Measurements from ENCODE around the gene TPSAB1. TPM values are rescaled to one million over a fixed set of nuclear protein-coding genes. Genes with fewer than 3 reads are reported as not detected.

Gene TPSAB1
- total RNA-seq, 4 donors from 2014 or later: 23.8 to 130 (median 59.4) TPM

GRCh38 chr16:1200014-1200627, 40.4 kb upstream of the TPSAB1 start:
- Histone ChIP-seq H3K4me1 (no peaks in the 10 kb centered on the region), H3K9me3 (no peaks in the 10 kb centered on the region), H3K36me3 (peaks cover 0 to 11% (median 0%) of the 10 kb centered on the region in 3 donors), H3K4me3 (no peak overlapping the region), H3K27me3 (no peaks in the 10 kb centered on the region), H3K27ac (no peak overlapping the region)
- no peak for DNase-seq
- no peak for TF ChIP-seq CTCF (IDR thresholded peaks at IDR 0.05)

DNA sequence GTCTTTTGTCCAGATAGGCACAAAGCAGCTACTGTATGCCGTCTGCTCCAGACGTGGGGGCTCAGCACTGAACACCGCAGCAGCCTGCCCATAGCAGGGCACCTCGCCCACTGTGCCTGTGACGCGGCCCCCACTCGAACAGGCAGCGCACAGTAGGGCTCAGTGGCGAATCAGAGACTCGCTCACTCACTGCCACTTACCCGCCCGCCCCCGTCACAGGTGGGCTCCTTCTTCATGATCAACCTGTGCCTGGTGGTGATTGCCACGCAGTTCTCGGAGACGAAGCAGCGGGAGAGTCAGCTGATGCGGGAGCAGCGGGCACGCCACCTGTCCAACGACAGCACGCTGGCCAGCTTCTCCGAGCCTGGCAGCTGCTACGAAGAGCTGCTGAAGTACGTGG, 39.1 kb upstream of the TPSAB1 start:
- Histone ChIP-seq H3K4me3 (no peak overlapping the region), H3K27me3 (no peaks in the 10 kb centered on the region), H3K9me3 (no peaks in the 10 kb centered on the region), H3K27ac (no peak overlapping the region), H3K4me1 (no peaks in the 10 kb centered on the region), H3K36me3 (peaks cover 0 to 11% (median 0%) of the 10 kb centered on the region in 3 donors)
- TF ChIP-seq POLR2A (IDR thresholded peaks at IDR 0.05): no peak
- no peak for TF ChIP-seq CTCF (IDR thresholded peaks at IDR 0.05)
- no peak for DNase-seq

DNA sequence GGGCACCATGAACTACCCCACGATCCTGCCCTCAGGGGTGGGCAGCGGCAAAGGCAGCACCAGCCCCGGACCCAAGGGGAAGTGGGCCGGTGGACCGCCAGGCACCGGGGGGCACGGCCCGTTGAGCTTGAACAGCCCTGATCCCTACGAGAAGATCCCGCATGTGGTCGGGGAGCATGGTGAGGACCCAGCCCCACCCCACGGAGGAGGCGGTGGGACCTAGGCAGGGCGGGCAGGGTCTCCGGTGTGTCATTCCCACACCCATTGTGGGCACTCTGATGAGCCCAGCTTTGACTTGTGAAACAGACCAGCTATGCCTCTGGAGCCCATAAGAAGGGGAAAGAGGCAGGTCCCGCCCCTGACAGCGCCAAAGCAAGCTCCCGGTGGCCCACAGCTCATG, 38.2 kb upstream of the TPSAB1 start:
- Histone ChIP-seq H3K27me3 (no peaks in the 10 kb centered on the region), H3K27ac (no peak overlapping the region), H3K4me1 (no peaks in the 10 kb centered on the region), H3K4me3 (no peak overlapping the region), H3K36me3 (peaks cover 0 to 11% (median 0%) of the 10 kb centered on the region in 3 donors), H3K9me3 (no peaks in the 10 kb centered on the region)
- DNase-seq: no peak
- TF ChIP-seq CTCF (IDR thresholded peaks at IDR 0.05) (no peak), POLR2A (IDR thresholded peaks at IDR 0.05) (no peak)

DNA sequence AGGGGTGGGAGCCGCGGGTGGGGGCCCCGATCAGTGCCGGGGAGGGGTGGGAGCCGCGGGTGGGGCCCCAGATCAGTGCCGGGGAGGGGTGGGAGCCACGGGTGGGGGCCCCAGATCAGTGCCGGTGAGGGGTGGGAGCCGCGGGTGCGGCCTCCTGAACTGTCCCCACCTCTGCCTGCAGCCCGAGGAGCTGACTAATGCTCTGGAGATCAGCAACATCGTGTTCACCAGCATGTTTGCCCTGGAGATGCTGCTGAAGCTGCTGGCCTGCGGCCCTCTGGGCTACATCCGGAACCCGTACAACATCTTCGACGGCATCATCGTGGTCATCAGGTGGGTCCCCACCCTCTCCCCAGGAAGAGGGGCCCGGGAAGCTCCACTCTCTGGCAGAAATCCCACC, 35.6 kb upstream of the TPSAB1 start:
- TF ChIP-seq POLR2A (IDR thresholded peaks at IDR 0.05): no peak
- TF ChIP-seq CTCF (IDR thresholded peaks at IDR 0.05): no peak
- Histone ChIP-seq H3K27me3 (no peaks in the 10 kb centered on the region), H3K4me1 (no peaks in the 10 kb centered on the region), H3K9me3 (no peaks in the 10 kb centered on the region), H3K27ac (no peak overlapping the region), H3K4me3 (no peak overlapping the region), H3K36me3 (peaks cover 0 to 18% (median 0%) of the 10 kb centered on the region in 3 donors)
- DNase-seq: no peak

DNA sequence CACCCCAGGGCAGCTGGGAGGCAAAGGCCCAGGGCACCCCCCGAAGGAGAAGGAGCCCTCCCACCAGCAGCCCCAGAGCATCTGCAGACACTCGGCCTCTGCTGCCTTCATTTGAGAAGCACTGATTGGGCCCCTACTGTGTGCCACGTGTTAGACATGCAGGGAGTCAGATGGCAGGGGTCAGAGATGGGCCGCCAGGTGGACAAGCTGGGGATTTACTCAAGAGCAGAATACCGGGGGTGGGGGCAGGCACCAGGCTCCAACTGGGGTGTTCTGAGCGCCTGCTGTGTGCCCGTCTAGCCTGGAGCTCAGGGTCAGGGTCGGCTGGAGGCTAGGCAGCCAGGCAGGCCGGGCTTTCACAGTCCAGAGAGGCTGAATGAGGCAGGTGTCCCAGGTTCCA, 34.2 kb upstream of the TPSAB1 start:
- no peaks in the 10 kb centered on the region for H3K4me1 ChIP-seq
- H3K9me3 ChIP-seq: no peaks in the 10 kb centered on the region
- no peak for DNase-seq
- no peak overlapping the region for H3K27ac ChIP-seq
- TF ChIP-seq CTCF (IDR thresholded peaks at IDR 0.05): no peak
- TF ChIP-seq POLR2A (IDR thresholded peaks at IDR 0.05): no peak
- no peaks in the 10 kb centered on the region for H3K27me3 ChIP-seq
- peaks cover 0 to 24% (median 0%) of the 10 kb centered on the region in 3 donors for H3K36me3 ChIP-seq
- H3K4me3 ChIP-seq: no peak overlapping the region

DNA sequence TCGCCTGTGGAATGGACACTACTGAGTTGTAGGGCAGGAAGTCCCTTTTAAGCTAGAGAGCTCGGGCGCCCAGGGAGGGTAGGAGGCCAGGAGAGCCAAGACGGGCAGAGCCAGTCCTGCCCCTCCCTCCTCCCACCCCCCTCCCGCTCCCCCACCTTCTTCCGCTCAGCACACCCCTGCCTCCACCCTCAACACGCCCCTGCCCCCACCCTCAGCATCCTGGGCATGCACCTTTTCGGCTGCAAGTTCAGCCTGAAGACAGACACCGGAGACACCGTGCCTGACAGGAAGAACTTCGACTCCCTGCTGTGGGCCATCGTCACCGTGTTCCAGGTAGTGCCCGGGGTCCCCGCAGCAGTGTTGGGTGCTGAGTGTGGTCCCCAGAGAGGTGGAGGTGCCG, 33.7 kb upstream of the TPSAB1 start:
- peaks cover 0 to 25% (median 0%) of the 10 kb centered on the region in 3 donors for H3K36me3 ChIP-seq
- TF ChIP-seq POLR2A (IDR thresholded peaks at IDR 0.05) (no peak), CTCF (IDR thresholded peaks at IDR 0.05) (no peak)
- H3K4me3 ChIP-seq: no peak overlapping the region
- no peaks in the 10 kb centered on the region for H3K9me3 ChIP-seq
- H3K27ac ChIP-seq: no peak overlapping the region
- H3K27me3 ChIP-seq: no peaks in the 10 kb centered on the region
- no peak for DNase-seq
- no peaks in the 10 kb centered on the region for H3K4me1 ChIP-seq

Data from Peyer's patch (tissue), 4 donors.